Caco-2 (cell line): ENCODE measurements around the gene CDHR1. TPM values are rescaled to one million over a fixed set of nuclear protein-coding genes. Genes with fewer than 3 reads are reported as not detected.

ENCODE experiments used
- BruUV-seq: library from RNA; stranded (reverse); fragments of 400-500 nt; replicated peaks from 2 replicates; lab custom pipeline; 2021; lab: Mats Ljungman, UMichigan
- CTCF ChIA-PET: fragments of 300-600 bp; sonication (Branson Sonifier 250); formaldehyde crosslinking; loops from one replicate; lab custom pipeline; 2022; ENCODE audit warnings: antibody characterized with exemption; lab: Charles Lee
- POLR2A ChIA-PET: fragments of 300-600 bp; sonication (Branson Sonifier 250); formaldehyde crosslinking; loops from one replicate; lab custom pipeline; 2022; ENCODE audit warnings: antibody characterized with exemption; lab: Charles Lee
- DNase-seq, 2 experiments: peaks; one replicate each; pipeline versions ENCODE4 v3.0.0 to v3.0.0-alpha.2; 2020 to 2022
- H3K27me3 ChIP-seq: replicated peaks from 2 replicates; pipeline ENCODE4 v1.6.0; 2011; ENCODE audit warnings: low read length; ENCODE audit not compliant: control insufficient read depth, insufficient read depth
- H3K36me3 ChIP-seq: 2 replicates; pipeline ENCODE4 v1.5.1; 2011; ENCODE audit warnings: low read length; ENCODE audit not compliant: control insufficient read depth, insufficient read depth
- H3K4me1 ChIP-seq: fragments of 250-450 bp; sonication (Bioruptor Pico); 2 replicates; pipeline ENCODE4 v1.5.1; 2020; ENCODE audit warnings: mild to moderate bottlenecking
- H3K4me3 ChIP-seq: 2 replicates; pipeline ENCODE4 v1.5.1; 2011; ENCODE audit warnings: low read depth, mild to moderate bottlenecking, control low read depth, low read length
- H3K9me3 ChIP-seq: fragments of 250-450 bp; sonication (Bioruptor Pico); 2 replicates; pipeline ENCODE4 v1.5.1; 2020; ENCODE audit warnings: mild to moderate bottlenecking, moderate library complexity
- H3K27ac Mint-ChIP-seq: one replicate; pipeline ENCODE4 v1.8.0; 2022; ENCODE audit warnings: mixed read lengths; ENCODE audit not compliant: unreplicated experiment
- H3K27me3 Mint-ChIP-seq: one replicate; pipeline ENCODE4 v1.8.0; 2022; ENCODE audit warnings: mixed read lengths; ENCODE audit not compliant: insufficient read depth, unreplicated experiment
- H3K36me3 Mint-ChIP-seq: one replicate; pipeline ENCODE4 v1.8.0; 2022; ENCODE audit warnings: mild to moderate bottlenecking, mixed read lengths; ENCODE audit not compliant: insufficient read depth, unreplicated experiment
- H3K4me1 Mint-ChIP-seq: one replicate; pipeline ENCODE4 v1.8.0; 2022; ENCODE audit warnings: low read depth, mixed read lengths; ENCODE audit not compliant: unreplicated experiment
- H3K4me3 Mint-ChIP-seq: one replicate; pipeline ENCODE4 v1.8.0; 2022; ENCODE audit warnings: mild to moderate bottlenecking, moderate library complexity, mixed read lengths; ENCODE audit not compliant: unreplicated experiment
- H3K9me3 Mint-ChIP-seq: one replicate; pipeline ENCODE4 v1.8.0; 2022; ENCODE audit warnings: mixed read lengths; ENCODE audit not compliant: unreplicated experiment
- CTCF ChIP-seq, 2 experiments: fragments of 200-600 bp in 1 of 2; IDR thresholded peaks; 1 replicate in 1 of 2; 2 replicates in 1 of 2; pipeline versions ENCODE4 v1.5.1 to v1.8.0; 2011 to 2022; ENCODE audit warnings: antibody characterized with exemption in 1 of 2, control low read depth in 1 of 2, inconsistent platforms in 1 of 2, low read depth in 1 of 2, low read length in 1 of 2, mild to moderate bottlenecking in 1 of 2, moderate library complexity in 1 of 2; ENCODE audit not compliant: insufficient read depth in 1 of 2, severe bottlenecking in 1 of 2, unreplicated experiment in 1 of 2
- intact Hi-C: fragments of 100-400 bp; cut with micrococcal nuclease; formaldehyde crosslinking; loops from one replicate; pipeline ENCODE4 v1.10.0; 2022; ENCODE audit not compliant: unreplicated experiment
- total RNA-seq: library from RNA; stranded (reverse); gene quantifications from 2 replicates; pipeline ENCODE4 v1.2.3, GENCODE V29; 2022

Gene CDHR1
- total RNA-seq, 1 experiment from 2014 or later = not detected

- no peak overlapping the region for H3K4me3 ChIP-seq
- no TSS peak for BruUV-seq
- ChIA-PET POLR2A (no interaction called here), CTCF (no interaction called here)
- H3K9me3 ChIP-seq = no peaks in the 10 kb centered on the region
- no peaks in the 10 kb centered on the region for H3K27me3 ChIP-seq
- Mint-ChIP-seq H3K4me3 (no peak overlapping the region), H3K4me1 (no peaks in the 10 kb centered on the region), H3K27me3 (no peaks in the 10 kb centered on the region), H3K9me3 (no peaks in the 10 kb centered on the region), H3K27ac (no peak overlapping the region), H3K36me3 (peaks cover 56% of the 10 kb centered on the region)
- H3K36me3 ChIP-seq = peaks cover under 1% of the 10 kb centered on the region; the same call in 1 of the 2 replicates
- H3K4me1 ChIP-seq = no peaks in the 10 kb centered on the region
- intact Hi-C loops = loop anchor here (5.0 kb wide), 1 partner anchor 381 kb away; no protein-coding TSS in a partner anchor
- TF ChIP-seq CTCF (IDR thresholded peaks at IDR 0.05; ENCODE audit: insufficient read depth in 1 of 2, low read depth in 1 of 2, low read length in 1 of 2, severe bottlenecking in 1 of 2, unreplicated experiment in 1 of 2) = no peak
- DNase-seq = no peak
Measured at GRCh38 chr10:84156009-84156408, 38.3 kb upstream of the CDHR1 start.

DNA sequence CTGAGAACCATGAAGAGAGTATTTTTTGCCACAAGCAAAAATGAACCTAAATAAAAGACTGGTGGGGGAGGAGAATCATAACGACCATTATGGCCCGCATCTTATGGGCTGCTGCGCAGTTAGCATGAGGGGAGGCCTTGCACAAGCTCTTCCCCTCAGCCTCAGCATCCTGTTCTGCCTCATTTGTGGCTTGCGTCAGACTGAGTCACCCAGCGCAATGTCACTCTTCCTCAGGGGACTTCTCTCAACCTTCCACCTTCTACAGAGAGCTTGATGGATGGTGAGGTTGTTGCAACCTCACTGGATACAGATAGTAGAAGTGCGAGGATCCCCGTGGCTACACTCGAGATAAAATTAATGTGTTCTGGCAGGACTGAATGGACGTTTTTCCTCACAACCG lies 37.6 kb upstream of the CDHR1 start:
- Histone ChIP-seq H3K27me3 (no peaks in the 10 kb centered on the region), H3K36me3 (no peaks in the 10 kb centered on the region), H3K4me3 (no peak overlapping the region), H3K4me1 (no peaks in the 10 kb centered on the region), H3K9me3 (no peaks in the 10 kb centered on the region)
- Mint-ChIP-seq H3K36me3 (peaks cover 54% of the 10 kb centered on the region), H3K4me1 (no peaks in the 10 kb centered on the region), H3K27ac (no peak overlapping the region), H3K27me3 (no peaks in the 10 kb centered on the region), H3K4me3 (no peak overlapping the region), H3K9me3 (no peaks in the 10 kb centered on the region)
- ChIA-PET CTCF (no interaction called here), POLR2A (no interaction called here)
- DNase-seq = no peak
- BruUV-seq = no TSS peak
- no peak for TF ChIP-seq CTCF (IDR thresholded peaks at IDR 0.05; ENCODE audit: insufficient read depth in 1 of 2, low read depth in 1 of 2, low read length in 1 of 2, severe bottlenecking in 1 of 2, unreplicated experiment in 1 of 2)
- intact Hi-C loops = loop anchor here (5.0 kb wide), 1 partner anchor 381 kb away; no protein-coding TSS in a partner anchor

DNA sequence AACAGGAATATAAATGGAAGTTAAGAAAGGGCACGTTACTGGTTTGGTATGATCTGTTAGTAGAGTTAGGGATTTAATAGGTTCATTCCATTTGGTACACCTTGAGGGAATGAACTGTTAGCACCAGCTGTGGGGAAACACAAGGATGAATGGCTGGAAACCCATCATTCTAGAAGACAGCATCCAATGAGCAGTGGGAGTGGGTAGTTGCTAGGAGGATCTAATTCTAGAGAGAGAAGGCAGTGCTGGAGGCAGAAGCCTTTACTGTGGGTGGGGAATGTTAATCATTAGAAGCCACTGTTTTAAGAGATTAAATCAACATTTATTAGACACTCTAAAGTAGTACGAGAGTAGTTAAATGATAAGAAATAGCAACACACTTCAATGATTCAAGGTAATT lies 36.3 kb upstream of the CDHR1 start:
- TF ChIP-seq CTCF (IDR thresholded peaks at IDR 0.05; ENCODE audit: insufficient read depth in 1 of 2, low read depth in 1 of 2, low read length in 1 of 2, severe bottlenecking in 1 of 2, unreplicated experiment in 1 of 2) = no peak
- Mint-ChIP-seq H3K27me3 (no peaks in the 10 kb centered on the region), H3K9me3 (no peaks in the 10 kb centered on the region), H3K27ac (no peak overlapping the region), H3K36me3 (peaks cover 42% of the 10 kb centered on the region), H3K4me3 (no peak overlapping the region), H3K4me1 (no peaks in the 10 kb centered on the region)
- no peak overlapping the region for H3K4me3 ChIP-seq
- DNase-seq = no peak
- BruUV-seq = no TSS peak
- H3K27me3 ChIP-seq = no peaks in the 10 kb centered on the region
- no peaks in the 10 kb centered on the region for H3K9me3 ChIP-seq
- H3K4me1 ChIP-seq = no peaks in the 10 kb centered on the region
- ChIA-PET POLR2A (no interaction called here), CTCF (no interaction called here)
- intact Hi-C loops = loop anchor here (5.0 kb wide), 1 partner anchor 379 kb away; no protein-coding TSS in a partner anchor
- no peaks in the 10 kb centered on the region for H3K36me3 ChIP-seq
